Measurements from ENCODE around the gene PODXL2.

DNA sequence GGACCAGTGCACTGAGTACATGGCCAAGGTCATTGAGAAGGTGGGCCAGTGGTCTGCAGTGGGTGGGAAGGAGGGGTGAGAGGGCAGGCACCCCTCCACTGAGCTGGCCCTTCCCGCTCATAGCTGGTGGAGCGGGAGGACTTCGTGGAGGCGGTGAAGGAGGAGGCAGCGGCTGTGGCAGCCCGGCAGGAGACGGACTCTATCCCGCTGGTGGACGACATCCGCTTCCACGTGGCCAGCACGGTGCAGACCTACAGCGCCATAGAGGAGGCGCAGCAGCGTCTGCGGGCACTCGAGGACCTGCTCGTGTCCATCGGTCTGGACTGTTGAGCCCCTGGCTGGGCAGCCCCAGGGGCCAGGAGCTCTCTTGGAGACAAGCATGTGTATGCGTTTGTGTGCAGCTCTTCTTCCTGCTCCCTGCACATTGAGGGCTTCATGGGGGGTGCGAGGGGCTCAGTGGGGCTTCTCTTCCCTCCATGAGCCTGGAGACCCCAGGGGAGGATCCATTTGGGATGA, 51.2 kb downstream of the PODXL2 start:
- TF ChIP-seq, protein P1, sequence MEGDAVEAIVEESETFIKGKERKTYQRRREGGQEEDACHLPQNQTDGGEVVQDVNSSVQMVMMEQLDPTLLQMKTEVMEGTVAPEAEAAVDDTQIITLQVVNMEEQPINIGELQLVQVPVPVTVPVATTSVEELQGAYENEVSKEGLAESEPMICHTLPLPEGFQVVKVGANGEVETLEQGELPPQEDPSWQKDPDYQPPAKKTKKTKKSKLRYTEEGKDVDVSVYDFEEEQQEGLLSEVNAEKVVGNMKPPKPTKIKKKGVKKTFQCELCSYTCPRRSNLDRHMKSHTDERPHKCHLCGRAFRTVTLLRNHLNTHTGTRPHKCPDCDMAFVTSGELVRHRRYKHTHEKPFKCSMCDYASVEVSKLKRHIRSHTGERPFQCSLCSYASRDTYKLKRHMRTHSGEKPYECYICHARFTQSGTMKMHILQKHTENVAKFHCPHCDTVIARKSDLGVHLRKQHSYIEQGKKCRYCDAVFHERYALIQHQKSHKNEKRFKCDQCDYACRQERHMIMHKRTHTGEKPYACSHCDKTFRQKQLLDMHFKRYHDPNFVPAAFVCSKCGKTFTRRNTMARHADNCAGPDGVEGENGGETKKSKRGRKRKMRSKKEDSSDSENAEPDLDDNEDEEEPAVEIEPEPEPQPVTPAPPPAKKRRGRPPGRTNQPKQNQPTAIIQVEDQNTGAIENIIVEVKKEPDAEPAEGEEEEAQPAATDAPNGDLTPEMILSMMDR (IDR thresholded peaks at IDR 0.05) = no peak
- TF ChIP-seq POLR2A (IDR thresholded peaks at IDR 0.05) = no peak
